Measurements from ENCODE around the gene FOXO6. TPM values are rescaled to one million over a fixed set of nuclear protein-coding genes. Genes with fewer than 3 reads are reported as not detected.
A peak's percentile ranks its signal among the peaks of the same experiment; 100 is the strongest.

The FOXO6 gene
- total and polyA plus RNA-seq, 2 donors (not counting 1 experiment from before 2014, with no cell fraction given) = under 0.01 TPM; not detected in 1

DNA sequence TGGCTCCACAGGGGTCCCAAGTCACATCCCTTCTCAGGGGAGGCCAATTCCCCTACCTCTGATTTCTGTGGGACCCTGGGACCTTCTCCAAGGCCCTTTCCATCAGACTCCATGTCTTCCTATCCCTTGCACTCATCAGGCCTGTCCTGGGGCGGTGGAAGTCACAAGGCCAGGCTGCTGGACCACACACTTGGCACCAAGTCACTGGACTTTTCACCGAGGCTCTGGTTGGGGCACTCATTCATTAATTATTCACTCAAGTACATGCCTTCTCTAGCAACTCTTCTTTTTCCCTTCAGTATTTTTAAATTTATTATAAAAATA is 11.2 kb upstream of the FOXO6 start:
- TF ChIP-seq, protein P1, sequence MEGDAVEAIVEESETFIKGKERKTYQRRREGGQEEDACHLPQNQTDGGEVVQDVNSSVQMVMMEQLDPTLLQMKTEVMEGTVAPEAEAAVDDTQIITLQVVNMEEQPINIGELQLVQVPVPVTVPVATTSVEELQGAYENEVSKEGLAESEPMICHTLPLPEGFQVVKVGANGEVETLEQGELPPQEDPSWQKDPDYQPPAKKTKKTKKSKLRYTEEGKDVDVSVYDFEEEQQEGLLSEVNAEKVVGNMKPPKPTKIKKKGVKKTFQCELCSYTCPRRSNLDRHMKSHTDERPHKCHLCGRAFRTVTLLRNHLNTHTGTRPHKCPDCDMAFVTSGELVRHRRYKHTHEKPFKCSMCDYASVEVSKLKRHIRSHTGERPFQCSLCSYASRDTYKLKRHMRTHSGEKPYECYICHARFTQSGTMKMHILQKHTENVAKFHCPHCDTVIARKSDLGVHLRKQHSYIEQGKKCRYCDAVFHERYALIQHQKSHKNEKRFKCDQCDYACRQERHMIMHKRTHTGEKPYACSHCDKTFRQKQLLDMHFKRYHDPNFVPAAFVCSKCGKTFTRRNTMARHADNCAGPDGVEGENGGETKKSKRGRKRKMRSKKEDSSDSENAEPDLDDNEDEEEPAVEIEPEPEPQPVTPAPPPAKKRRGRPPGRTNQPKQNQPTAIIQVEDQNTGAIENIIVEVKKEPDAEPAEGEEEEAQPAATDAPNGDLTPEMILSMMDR (conservative IDR thresholded peaks at IDR 0.05 in 1 of 2, IDR thresholded peaks at IDR 0.05 in 1 of 2; ENCODE audit: low read depth in 1 of 2, low read length in 2 of 2) = no peak
- TF ChIP-seq EZH2 (IDR thresholded peaks at IDR 0.05; ENCODE audit: low read length, missing control alignments) = no peak
- Histone ChIP-seq H3K4me3 (replicated peaks in 1 of 4; ENCODE audit: control extremely low read depth in 1 of 4, insufficient read depth in 1 of 4, low read depth in 3 of 4, low read length in 4 of 4) (no peak overlapping the region), H3K79me2 (ENCODE audit: control insufficient read depth, insufficient read depth, low read length) (no peaks in the 10 kb centered on the region), H3K36me3 (ENCODE audit: control insufficient read depth, insufficient read depth, low read length) (no peaks in the 10 kb centered on the region), H3K4me1 (ENCODE audit: control insufficient read depth, extremely low read depth, insufficient read depth, low read length) (no peaks in the 10 kb centered on the region), H3K27me3 (ENCODE audit: control insufficient read depth, insufficient read depth, low read length) (no peaks in the 10 kb centered on the region), H3K9me3 (ENCODE audit: control insufficient read depth, insufficient read depth, low read depth, low read length) (no peaks in the 10 kb centered on the region), H3K27ac (ENCODE audit: insufficient read depth, low read length) (no peak overlapping the region), H3K4me2 (ENCODE audit: extremely low read depth, insufficient read depth, low read length) (no peak overlapping the region), H3K9ac (ENCODE audit: insufficient read depth, low read length) (no peak overlapping the region), H2AFZ (ENCODE audit: low read length) (no peak overlapping the region), H4K20me1 (ENCODE audit: control insufficient read depth, extremely low read depth, insufficient read depth, low read length) (no peaks in the 10 kb centered on the region)
- DNase-seq (ENCODE audit: low read depth in 2 of 2) = no peak

DNA sequence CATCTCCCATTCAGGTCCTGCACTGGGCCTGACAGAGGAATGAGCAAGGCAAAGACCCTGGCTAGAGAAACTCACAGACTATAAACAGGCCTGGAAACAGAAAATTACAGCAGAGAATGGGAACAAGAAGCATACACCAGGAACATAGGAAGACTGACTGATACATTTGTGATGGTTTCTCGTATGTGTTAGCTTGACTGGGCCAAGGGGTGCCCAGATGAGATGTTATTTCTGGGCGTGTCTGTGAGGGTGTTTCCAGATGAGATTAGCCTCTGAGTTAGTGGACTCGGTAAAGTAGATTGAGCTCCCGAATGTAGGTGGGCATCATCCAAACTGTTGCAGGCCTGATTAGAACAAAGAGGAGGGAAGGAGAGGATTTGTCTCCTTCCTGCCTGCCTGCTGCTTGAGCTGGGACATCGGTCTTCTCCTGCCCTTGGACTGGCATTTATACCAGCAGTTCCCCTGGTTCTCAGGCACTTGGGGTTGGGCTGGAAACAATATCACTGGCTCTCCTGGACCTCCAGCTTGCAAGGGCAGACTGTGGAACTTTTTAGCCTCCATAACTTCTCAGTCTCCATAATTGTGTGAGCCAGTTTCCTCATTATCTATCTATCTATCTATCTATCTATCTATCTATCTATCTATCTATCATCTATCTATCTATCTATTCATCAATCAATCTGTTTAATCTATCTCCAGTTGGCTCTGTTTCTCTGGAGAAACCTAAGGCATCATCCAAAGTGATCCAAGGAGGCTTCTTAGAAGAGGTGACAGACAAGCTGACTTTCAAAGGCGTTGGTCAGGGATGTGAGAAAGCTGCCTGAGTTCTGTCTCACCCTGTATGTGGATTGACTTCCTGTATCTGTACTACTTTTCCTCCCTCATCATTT is 9.7 kb upstream of the FOXO6 start:
- Histone ChIP-seq H3K9me3 (ENCODE audit: control insufficient read depth, insufficient read depth, low read depth, low read length) (no peaks in the 10 kb centered on the region), H3K4me1 (ENCODE audit: control insufficient read depth, extremely low read depth, insufficient read depth, low read length) (no peaks in the 10 kb centered on the region), H3K4me2 (ENCODE audit: extremely low read depth, insufficient read depth, low read length) (no peak overlapping the region), H3K79me2 (ENCODE audit: control insufficient read depth, insufficient read depth, low read length) (no peaks in the 10 kb centered on the region), H4K20me1 (ENCODE audit: control insufficient read depth, extremely low read depth, insufficient read depth, low read length) (no peaks in the 10 kb centered on the region), H3K27ac (ENCODE audit: insufficient read depth, low read length) (no peak overlapping the region), H3K36me3 (ENCODE audit: control insufficient read depth, insufficient read depth, low read length) (no peaks in the 10 kb centered on the region), H3K9ac (ENCODE audit: insufficient read depth, low read length) (no peak overlapping the region), H2AFZ (ENCODE audit: low read length) (no peak overlapping the region), H3K27me3 (ENCODE audit: control insufficient read depth, insufficient read depth, low read length) (no peaks in the 10 kb centered on the region), H3K4me3 (replicated peaks in 1 of 4; ENCODE audit: control extremely low read depth in 1 of 4, insufficient read depth in 1 of 4, low read depth in 3 of 4, low read length in 4 of 4) (no peak overlapping the region)
- DNase-seq (ENCODE audit: low read depth in 2 of 2) = no peak
- TF ChIP-seq, protein P1 (conservative IDR thresholded peaks at IDR 0.05 in 1 of 2, IDR thresholded peaks at IDR 0.05 in 1 of 2; ENCODE audit: low read depth in 1 of 2, low read length in 2 of 2) = no peak
- TF ChIP-seq EZH2 (IDR thresholded peaks at IDR 0.05; ENCODE audit: low read length, missing control alignments) = no peak

- no peaks in the 10 kb centered on the region for H3K9me3 ChIP-seq (ENCODE audit: control insufficient read depth, insufficient read depth, low read depth, low read length)
- H3K4me2 ChIP-seq (ENCODE audit: extremely low read depth, insufficient read depth, low read length) = no peak overlapping the region
- H3K36me3 ChIP-seq (ENCODE audit: control insufficient read depth, insufficient read depth, low read length) = no peaks in the 10 kb centered on the region
- H3K4me3 ChIP-seq (replicated peaks in 1 of 4; ENCODE audit: control extremely low read depth in 1 of 4, insufficient read depth in 1 of 4, low read depth in 3 of 4, low read length in 4 of 4) = no peak overlapping the region
- H3K27me3 ChIP-seq (ENCODE audit: control insufficient read depth, insufficient read depth, low read length) = no peaks in the 10 kb centered on the region
- H3K27ac ChIP-seq (ENCODE audit: insufficient read depth, low read length) = no peak overlapping the region
- no peaks in the 10 kb centered on the region for H3K79me2 ChIP-seq (ENCODE audit: control insufficient read depth, insufficient read depth, low read length)
- no peak overlapping the region for H2AFZ ChIP-seq (ENCODE audit: low read length)
- TF ChIP-seq, protein P1 (conservative IDR thresholded peaks at IDR 0.05 in 1 of 2, IDR thresholded peaks at IDR 0.05 in 1 of 2; ENCODE audit: low read depth in 1 of 2, low read length in 2 of 2) = no peak
- TF ChIP-seq EZH2 (IDR thresholded peaks at IDR 0.05; ENCODE audit: low read length, missing control alignments) = no peak
- H3K9ac ChIP-seq (ENCODE audit: insufficient read depth, low read length) = no peak overlapping the region
- H4K20me1 ChIP-seq (ENCODE audit: control insufficient read depth, extremely low read depth, insufficient read depth, low read length) = no peaks in the 10 kb centered on the region
- no peaks in the 10 kb centered on the region for H3K4me1 ChIP-seq (ENCODE audit: control insufficient read depth, extremely low read depth, insufficient read depth, low read length)
- DNase-seq (ENCODE audit: low read depth in 2 of 2) = peak in 1 of 2 donors; percentile 74
Observed at GRCh38 chr1:41353744-41354143, 7.5 kb upstream of the FOXO6 start.

All from fibroblast of lung (primary cell).